Measurements from ENCODE around the gene EDIL3.
"Not testable (repeated sequence)": the region's sequence is repeated elsewhere in the genome, so short reads cannot be mapped to it uniquely, and the experiment has no call there.

The EDIL3 gene

GRCh38 chr5:84378961-84379360, 5.7 kb downstream of the EDIL3 start:
- peak; percentile 75 to 76 for DNase-seq (ENCODE audit: low read depth in 2 of 2)

GRCh38 chr5:84378420-84378819, 6.3 kb downstream of the EDIL3 start:
- peak; percentile 76 to 82 for DNase-seq (ENCODE audit: low read depth in 2 of 2)

- no peak for DNase-seq (ENCODE audit: low read depth in 2 of 2)
Measured at GRCh38 chr5:84376346-84376745, 8.3 kb downstream of the EDIL3 start.

GRCh38 chr5:84374568-84374967, 10.1 kb downstream of the EDIL3 start:
- no peak for DNase-seq (ENCODE audit: low read depth in 2 of 2)

GRCh38 chr5:84373506-84373905, 11.2 kb downstream of the EDIL3 start:
- no peak for DNase-seq (ENCODE audit: low read depth in 2 of 2)

- DNase-seq (ENCODE audit: low read depth in 2 of 2), result peak; percentile 71 to 79
Measured at GRCh38 chr5:84372066-84372695, 12.5 kb downstream of the EDIL3 start.

- no peak for DNase-seq (ENCODE audit: low read depth in 2 of 2)
Measured at GRCh38 chr5:84370176-84370575, 14.5 kb downstream of the EDIL3 start.

GRCh38 chr5:84364043-84364442, 20.6 kb downstream of the EDIL3 start:
- no peak for DNase-seq (ENCODE audit: low read depth in 2 of 2)

- DNase-seq (ENCODE audit: low read depth in 2 of 2), result no peak
Measured at GRCh38 chr5:84362061-84362720, 22.5 kb downstream of the EDIL3 start.

GRCh38 chr5:84361572-84361971, 23.1 kb downstream of the EDIL3 start:
- no peak for DNase-seq (ENCODE audit: low read depth in 2 of 2)

GRCh38 chr5:84360056-84360455, 24.6 kb downstream of the EDIL3 start:
- no peak for DNase-seq (ENCODE audit: low read depth in 2 of 2)

- DNase-seq (ENCODE audit: low read depth in 2 of 2), result no peak
Measured at GRCh38 chr5:84354101-84354500, 30.6 kb downstream of the EDIL3 start.

- no peak for DNase-seq (ENCODE audit: low read depth in 2 of 2)
Measured at GRCh38 chr5:84344788-84345187, 39.9 kb downstream of the EDIL3 start.

- no peak for DNase-seq (ENCODE audit: low read depth in 2 of 2)
Measured at GRCh38 chr5:84343171-84343570, 41.5 kb downstream of the EDIL3 start.

GRCh38 chr5:84332106-84332505, 52.6 kb downstream of the EDIL3 start:
- no peak for DNase-seq (ENCODE audit: low read depth in 2 of 2)

GRCh38 chr5:84327591-84327990, 57.1 kb downstream of the EDIL3 start:
- no peak for DNase-seq (ENCODE audit: low read depth in 2 of 2)

- no peak for DNase-seq (ENCODE audit: low read depth in 2 of 2)
Measured at GRCh38 chr5:84322646-84323045, 62.0 kb downstream of the EDIL3 start.

- DNase-seq (ENCODE audit: low read depth in 2 of 2), result not testable (repeated sequence)
Measured at GRCh38 chr5:84317826-84318225, 66.9 kb downstream of the EDIL3 start.

GRCh38 chr5:84312280-84312679, 72.4 kb downstream of the EDIL3 start:
- not testable (repeated sequence) for DNase-seq (ENCODE audit: low read depth in 2 of 2)

- DNase-seq (ENCODE audit: low read depth in 2 of 2), result not testable (repeated sequence)
Measured at GRCh38 chr5:84309850-84310249, 74.8 kb downstream of the EDIL3 start.

- DNase-seq (ENCODE audit: low read depth in 2 of 2), result no peak
Measured at GRCh38 chr5:84306601-84307000, 78.1 kb downstream of the EDIL3 start.

- DNase-seq (ENCODE audit: low read depth in 2 of 2), result no peak
Measured at GRCh38 chr5:84304599-84304998, 80.1 kb downstream of the EDIL3 start.

GRCh38 chr5:84303315-84303714, 81.4 kb downstream of the EDIL3 start:
- no peak for DNase-seq (ENCODE audit: low read depth in 2 of 2)

- DNase-seq (ENCODE audit: low read depth in 2 of 2), result no peak
Measured at GRCh38 chr5:84301535-84301934, 83.1 kb downstream of the EDIL3 start.
